T1000 (cell line): Measurements from ENCODE around the gene POMT2.
"Not testable (repeated sequence)": the region's sequence is repeated elsewhere in the genome, so short reads cannot be mapped to it uniquely, and the experiment has no call there.

Experiments used
- DNase-seq: peaks from one replicate; lab custom pipeline; 2025; ENCODE audit warnings: mixed read lengths; lab: John Stamatoyannopoulos, UW

POMT2 gene

GRCh38 chr14:77324289-77324688 is 3.6 kb upstream of the POMT2 start:
- DNase-seq: no peak

- no peak for DNase-seq
Observed at GRCh38 chr14:77323571-77323970, 2.9 kb upstream of the POMT2 start.

- DNase-seq: no peak
Observed at GRCh38 chr14:77322951-77323350, 2.3 kb upstream of the POMT2 start.

GRCh38 chr14:77322250-77322902 is 1.7 kb upstream of the POMT2 start:
- no peak for DNase-seq

- DNase-seq: no peak
Observed at GRCh38 chr14:77319422-77319821, 1.3 kb downstream of the POMT2 start.

- not testable (repeated sequence) for DNase-seq
Observed at GRCh38 chr14:77318756-77319155, 1.9 kb downstream of the POMT2 start.

GRCh38 chr14:77318006-77318553 is 2.6 kb downstream of the POMT2 start:
- DNase-seq: no peak

GRCh38 chr14:77316872-77317301 is 3.8 kb downstream of the POMT2 start:
- DNase-seq: no peak

- no peak for DNase-seq
Observed at GRCh38 chr14:77316195-77316505, 4.5 kb downstream of the POMT2 start.

- no peak for DNase-seq
Observed at GRCh38 chr14:77314539-77315457, 5.9 kb downstream of the POMT2 start.

- DNase-seq: peak; percentile 69
Observed at GRCh38 chr14:77314043-77314442, 6.6 kb downstream of the POMT2 start.

- no peak for DNase-seq
Observed at GRCh38 chr14:77313371-77313770, 7.3 kb downstream of the POMT2 start.

GRCh38 chr14:77311217-77311616 is 9.5 kb downstream of the POMT2 start:
- no peak for DNase-seq

GRCh38 chr14:77310026-77310425 is 10.7 kb downstream of the POMT2 start:
- DNase-seq: no peak

GRCh38 chr14:77309131-77309530 is 11.6 kb downstream of the POMT2 start:
- DNase-seq: no peak

- DNase-seq: no peak
Observed at GRCh38 chr14:77306851-77307496, 13.7 kb downstream of the POMT2 start.

- no peak for DNase-seq
Observed at GRCh38 chr14:77306416-77306815, 14.3 kb downstream of the POMT2 start.

- no peak for DNase-seq
Observed at GRCh38 chr14:77305696-77306095, 15.0 kb downstream of the POMT2 start.

- peak; percentile 22 for DNase-seq
Observed at GRCh38 chr14:77303417-77304156, 17.1 kb downstream of the POMT2 start.

- DNase-seq: no peak
Observed at GRCh38 chr14:77302926-77303325, 17.8 kb downstream of the POMT2 start.

- DNase-seq: peak; percentile 28
Observed at GRCh38 chr14:77301103-77301502, 19.6 kb downstream of the POMT2 start.

- no peak for DNase-seq
Observed at GRCh38 chr14:77299771-77300170, 20.9 kb downstream of the POMT2 start.
